Glutamatergic neuron (in vitro differentiated cells): Measurements from ENCODE around the gene NIPA2. TPM values are rescaled to one million over a fixed set of nuclear protein-coding genes. Genes with fewer than 3 reads are reported as not detected.

ENCODE experiments used
- DNase-seq: peaks from one replicate; pipeline ENCODE4 v3.0.0; 2022
- H3K27ac Mint-ChIP-seq: one replicate; pipeline ENCODE4 v1.8.0; 2020; ENCODE audit warnings: mild to moderate bottlenecking, mixed read lengths, inconsistent platforms; ENCODE audit not compliant: unreplicated experiment
- H3K27me3 Mint-ChIP-seq: one replicate; pipeline ENCODE4 v1.8.0; 2020; ENCODE audit warnings: mild to moderate bottlenecking, moderate library complexity, mixed read lengths, inconsistent platforms; ENCODE audit not compliant: unreplicated experiment
- H3K36me3 Mint-ChIP-seq: one replicate; pipeline ENCODE4 v1.8.0; 2020; ENCODE audit warnings: mild to moderate bottlenecking, mixed read lengths, inconsistent platforms; ENCODE audit not compliant: unreplicated experiment
- H3K4me1 Mint-ChIP-seq: one replicate; pipeline ENCODE4 v1.8.0; 2020; ENCODE audit warnings: mild to moderate bottlenecking, low read depth, mixed read lengths, inconsistent platforms; ENCODE audit not compliant: unreplicated experiment
- H3K4me3 Mint-ChIP-seq: one replicate; pipeline ENCODE4 v1.8.0; 2020; ENCODE audit warnings: mild to moderate bottlenecking, mixed read lengths, inconsistent platforms; ENCODE audit not compliant: unreplicated experiment
- H3K9me3 Mint-ChIP-seq: one replicate; pipeline ENCODE4 v1.8.0; 2020; ENCODE audit warnings: mild to moderate bottlenecking, moderate library complexity, mixed read lengths, inconsistent platforms; ENCODE audit not compliant: unreplicated experiment
- total RNA-seq: library from RNA; stranded (reverse); fragmentation: NEBNext Ultra II Directional; extraction: Animal tissue kit (Norgen Biotek cat#: 25700); gene quantifications from one replicate; pipeline ENCODE4 v1.2.1, GENCODE V29; 2021; ENCODE audit not compliant: unreplicated experiment
- TF ChIP-seq, protein P1 (sequence below): fragments of 200-600 bp; sonication (generic); IDR thresholded peaks from one replicate; pipeline ENCODE4 v1.5.0; 2021; ENCODE audit not compliant: partially characterized antibody, unreplicated experiment

Gene NIPA2
- total RNA-seq, 1 donor from 2014 or later = 121 TPM

DNA sequence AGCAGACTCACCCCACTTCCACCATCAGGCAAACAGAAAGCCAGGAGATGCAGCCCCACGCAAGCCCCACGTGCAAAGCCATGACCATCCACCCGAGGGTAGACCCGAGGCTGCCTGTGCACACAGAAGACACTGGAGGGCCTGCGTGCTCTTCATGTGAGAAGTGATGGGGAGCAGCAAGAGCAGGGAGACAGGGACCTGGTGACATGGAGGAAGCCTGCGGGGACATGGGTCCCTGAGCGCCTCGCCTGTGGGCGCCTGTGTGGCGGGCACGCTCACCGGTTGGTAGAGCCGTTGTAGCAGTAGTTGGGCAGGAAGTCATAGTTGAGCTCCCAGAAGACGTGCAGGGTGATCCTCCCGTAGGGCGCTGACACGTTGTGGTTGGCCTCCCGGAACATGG, 65.0 kb downstream of the NIPA2 start:
- no peak overlapping the region for H3K4me3 Mint-ChIP-seq
- no peak overlapping the region for H3K27ac Mint-ChIP-seq
- TF ChIP-seq, protein P1, sequence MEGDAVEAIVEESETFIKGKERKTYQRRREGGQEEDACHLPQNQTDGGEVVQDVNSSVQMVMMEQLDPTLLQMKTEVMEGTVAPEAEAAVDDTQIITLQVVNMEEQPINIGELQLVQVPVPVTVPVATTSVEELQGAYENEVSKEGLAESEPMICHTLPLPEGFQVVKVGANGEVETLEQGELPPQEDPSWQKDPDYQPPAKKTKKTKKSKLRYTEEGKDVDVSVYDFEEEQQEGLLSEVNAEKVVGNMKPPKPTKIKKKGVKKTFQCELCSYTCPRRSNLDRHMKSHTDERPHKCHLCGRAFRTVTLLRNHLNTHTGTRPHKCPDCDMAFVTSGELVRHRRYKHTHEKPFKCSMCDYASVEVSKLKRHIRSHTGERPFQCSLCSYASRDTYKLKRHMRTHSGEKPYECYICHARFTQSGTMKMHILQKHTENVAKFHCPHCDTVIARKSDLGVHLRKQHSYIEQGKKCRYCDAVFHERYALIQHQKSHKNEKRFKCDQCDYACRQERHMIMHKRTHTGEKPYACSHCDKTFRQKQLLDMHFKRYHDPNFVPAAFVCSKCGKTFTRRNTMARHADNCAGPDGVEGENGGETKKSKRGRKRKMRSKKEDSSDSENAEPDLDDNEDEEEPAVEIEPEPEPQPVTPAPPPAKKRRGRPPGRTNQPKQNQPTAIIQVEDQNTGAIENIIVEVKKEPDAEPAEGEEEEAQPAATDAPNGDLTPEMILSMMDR = no peak
- H3K4me1 Mint-ChIP-seq = peaks cover 11% of the 10 kb centered on the region
- peaks cover 3% of the 10 kb centered on the region for H3K9me3 Mint-ChIP-seq
- H3K27me3 Mint-ChIP-seq = peaks cover 2% of the 10 kb centered on the region
- no peak for DNase-seq
- peaks cover 7% of the 10 kb centered on the region for H3K36me3 Mint-ChIP-seq

DNA sequence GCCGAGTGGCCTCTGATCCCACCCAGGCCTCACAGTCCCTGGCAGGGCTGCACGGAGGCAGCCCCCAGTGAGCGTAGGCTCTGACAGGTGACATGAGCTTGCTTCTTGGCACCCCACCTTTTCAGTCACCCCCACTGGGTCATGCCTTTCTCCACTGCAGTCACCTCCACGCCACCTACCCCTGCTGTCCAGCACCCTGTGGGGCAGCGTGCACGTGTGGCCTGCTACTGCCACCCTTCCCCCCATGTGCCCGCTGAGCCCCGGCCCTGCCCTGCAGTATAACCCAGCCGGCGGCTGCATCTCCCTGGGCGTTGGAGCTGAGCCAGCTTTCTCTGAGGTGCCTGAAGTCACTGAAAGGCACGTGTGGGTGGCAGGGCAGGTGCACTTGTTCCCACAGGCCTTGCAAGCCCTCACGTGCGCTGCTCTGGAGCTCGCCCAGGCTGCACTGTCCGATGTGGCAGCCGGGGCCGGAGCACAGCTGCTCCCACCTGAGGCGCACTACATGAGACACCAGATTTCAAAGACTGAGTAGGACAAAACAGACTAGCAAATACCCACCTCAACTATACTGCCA, 65.6 kb downstream of the NIPA2 start:
- Mint-ChIP-seq H3K27ac (no peak overlapping the region), H3K27me3 (peaks cover 2% of the 10 kb centered on the region), H3K4me1 (peaks cover 11% of the 10 kb centered on the region), H3K9me3 (peaks cover 3% of the 10 kb centered on the region), H3K4me3 (no peak overlapping the region), H3K36me3 (peaks cover 7% of the 10 kb centered on the region)
- DNase-seq = no peak
- TF ChIP-seq, protein P1 = no peak

DNA sequence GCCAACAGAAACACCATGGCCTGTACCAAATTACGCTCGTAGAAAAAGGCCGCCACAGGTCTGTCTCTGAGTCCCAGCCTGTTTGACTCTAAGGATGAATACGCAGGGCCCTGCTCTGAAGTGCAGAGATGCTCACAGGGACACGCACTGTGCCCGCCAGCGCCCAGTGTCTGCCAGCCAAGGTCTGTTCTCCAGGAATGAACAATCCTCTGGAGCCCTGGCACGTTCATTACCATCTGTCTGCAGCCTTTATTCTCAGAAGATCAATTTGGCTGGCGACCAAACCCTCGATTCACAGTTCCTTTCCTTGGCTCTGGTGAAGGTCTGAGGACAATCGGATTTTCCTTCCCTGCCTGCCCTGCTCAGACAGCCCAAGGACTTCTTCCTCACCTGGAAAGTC, 66.3 kb downstream of the NIPA2 start:
- no peak overlapping the region for H3K4me3 Mint-ChIP-seq
- DNase-seq = no peak
- H3K36me3 Mint-ChIP-seq = peaks cover 7% of the 10 kb centered on the region
- TF ChIP-seq, protein P1 = no peak
- H3K4me1 Mint-ChIP-seq = peaks cover 11% of the 10 kb centered on the region
- H3K27me3 Mint-ChIP-seq = no peaks in the 10 kb centered on the region
- no peak overlapping the region for H3K27ac Mint-ChIP-seq
- H3K9me3 Mint-ChIP-seq = peaks cover 3% of the 10 kb centered on the region

DNA sequence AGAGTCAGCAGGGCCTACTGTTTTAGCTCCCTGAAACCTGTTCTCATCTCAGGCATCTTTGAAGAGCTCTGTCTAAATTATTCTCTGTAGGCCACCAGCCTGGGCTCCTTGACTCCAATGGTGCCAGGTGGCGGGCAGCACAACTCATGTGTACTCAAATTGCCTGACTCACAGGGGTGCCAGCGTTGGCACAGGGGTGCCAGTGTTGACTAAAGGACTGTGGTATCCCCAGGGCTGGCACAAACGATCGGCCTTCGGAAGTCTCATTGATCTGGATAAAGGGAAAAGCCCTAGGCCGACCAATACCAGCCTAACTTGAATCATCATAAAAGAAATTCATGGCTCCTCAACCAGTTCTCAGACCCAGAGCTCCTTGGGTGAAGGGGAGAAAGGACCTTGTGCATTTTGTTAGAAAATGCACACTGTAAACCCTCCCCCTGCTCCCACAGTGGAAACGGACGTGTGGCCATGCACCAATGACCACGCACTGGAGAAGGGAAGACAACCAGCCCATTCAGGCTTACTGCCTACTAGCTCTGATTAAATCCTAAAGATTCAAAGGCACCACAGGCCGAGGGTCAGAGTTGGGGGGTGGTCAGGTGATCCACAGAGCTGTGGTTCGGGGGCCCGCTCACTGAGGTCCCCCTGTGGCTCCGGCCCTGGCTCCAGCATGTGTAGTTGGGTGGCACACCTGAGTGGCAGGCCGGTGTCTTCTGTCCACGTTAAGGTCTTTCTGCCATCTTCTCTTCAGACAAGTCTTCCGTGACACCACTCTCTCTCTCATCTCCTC, 68.9 kb downstream of the NIPA2 start:
- DNase-seq = no peak
- H3K4me3 Mint-ChIP-seq = no peak overlapping the region
- peaks cover 7% of the 10 kb centered on the region for H3K36me3 Mint-ChIP-seq
- peaks cover 6% of the 10 kb centered on the region for H3K4me1 Mint-ChIP-seq
- H3K27ac Mint-ChIP-seq = no peak overlapping the region
- H3K27me3 Mint-ChIP-seq = no peaks in the 10 kb centered on the region
- H3K9me3 Mint-ChIP-seq = peaks cover 6% of the 10 kb centered on the region
- TF ChIP-seq, protein P1 = no peak

DNA sequence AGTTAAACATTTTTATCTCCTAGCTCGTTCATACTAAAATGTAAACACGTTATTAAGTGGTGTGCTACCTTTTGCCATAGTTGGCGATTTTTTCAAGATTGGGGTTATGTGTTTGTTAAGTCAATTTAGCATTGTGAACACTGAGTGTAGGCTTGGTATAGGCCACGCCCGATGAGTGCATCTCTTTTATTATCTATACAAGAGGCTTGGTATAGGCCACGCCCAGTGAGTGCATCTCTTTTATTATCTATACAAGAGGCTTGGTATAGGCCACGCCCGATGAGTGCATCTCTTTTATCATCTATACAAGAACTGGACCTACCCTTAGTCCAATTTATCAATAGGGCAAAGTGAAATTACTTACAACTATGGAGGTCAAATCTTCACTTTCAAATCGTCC, 70.4 kb downstream of the NIPA2 start:
- no peaks in the 10 kb centered on the region for H3K4me1 Mint-ChIP-seq
- H3K36me3 Mint-ChIP-seq = peaks cover 7% of the 10 kb centered on the region
- TF ChIP-seq, protein P1 = no peak
- DNase-seq = no peak
- H3K9me3 Mint-ChIP-seq = peaks cover 8% of the 10 kb centered on the region
- H3K4me3 Mint-ChIP-seq = no peak overlapping the region
- H3K27ac Mint-ChIP-seq = no peak overlapping the region
- no peaks in the 10 kb centered on the region for H3K27me3 Mint-ChIP-seq
